Urinary bladder (tissue), 4 donors: ENCODE results near the gene CCDC138. TPM values are rescaled to one million over a fixed set of nuclear protein-coding genes. Genes with fewer than 3 reads are reported as not detected.
"Not testable (repeated sequence)": the region's sequence is repeated elsewhere in the genome, so short reads cannot be mapped to it uniquely, and the experiment has no call there.

Experiments used
- DNase-seq: peaks from one replicate; pipeline ENCODE4 v3.0.0-alpha.2; 2015; ENCODE audit errors: extremely low spot score
- H3K27ac ChIP-seq: one replicate; pipeline ENCODE4 v1.5.1; 2013; ENCODE audit warnings: low read depth, mild to moderate bottlenecking, moderate library complexity
- H3K36me3 ChIP-seq: one replicate; pipeline ENCODE4 v1.6.1; 2013; ENCODE audit warnings: mild to moderate bottlenecking, moderate library complexity; ENCODE audit not compliant: insufficient read depth
- H3K4me1 ChIP-seq: one replicate; pipeline ENCODE4 v1.6.1; 2013; ENCODE audit warnings: mild to moderate bottlenecking, moderate library complexity; ENCODE audit not compliant: insufficient read depth
- H3K4me3 ChIP-seq: one replicate; pipeline ENCODE4 v1.5.1; 2013; ENCODE audit warnings: low read depth, low read length
- WGBS: extraction: QIAGEN DNeasy Blood & Tissue Kit; methylation state at CpG from one replicate; pipeline ENCODE4 v1.1.7; 2013; 5-methylcytosine and 5-hydroxymethylcytosine counted together
- polyA plus RNA-seq: library from polyadenylated mRNA; stranded (reverse); fragments of 200-250 nt; gene quantifications from one replicate; pipeline ENCODE4 v1.2.3, GENCODE V29; 2013
- total RNA-seq: library from RNA; depleted of rRNA; stranded (reverse); fragments of >200 nt; gene quantifications from one replicate; pipeline ENCODE4 v1.2.3, GENCODE V29; 2014
- donor health status: healthy with polysubstance abuse.
- donor health status: healthy.

The CCDC138 gene, protein sequence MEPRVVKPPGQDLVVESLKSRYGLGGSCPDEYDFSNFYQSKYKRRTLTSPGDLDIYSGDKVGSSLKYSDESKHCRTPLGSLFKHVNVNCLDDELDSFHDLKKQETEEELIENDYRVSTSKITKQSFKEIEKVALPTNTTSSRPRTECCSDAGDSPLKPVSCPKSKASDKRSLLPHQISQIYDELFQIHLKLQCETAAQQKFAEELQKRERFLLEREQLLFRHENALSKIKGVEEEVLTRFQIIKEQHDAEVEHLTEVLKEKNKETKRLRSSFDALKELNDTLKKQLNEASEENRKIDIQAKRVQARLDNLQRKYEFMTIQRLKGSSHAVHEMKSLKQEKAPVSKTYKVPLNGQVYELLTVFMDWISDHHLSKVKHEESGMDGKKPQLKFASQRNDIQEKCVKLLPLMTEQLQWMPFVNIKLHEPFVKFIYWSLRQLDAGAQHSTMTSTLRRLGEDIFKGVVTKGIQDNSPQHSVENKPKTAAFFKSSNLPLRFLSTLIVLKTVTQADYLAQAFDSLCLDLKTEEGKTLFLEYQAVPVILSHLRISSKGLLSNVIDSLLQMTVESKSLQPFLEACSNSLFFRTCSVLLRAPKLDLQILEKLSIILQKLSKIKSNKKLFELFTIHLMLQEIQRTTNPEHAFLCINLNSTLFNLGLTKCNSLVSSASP
- total RNA-seq (22.6 TPM), polyA plus RNA-seq (2.8 TPM)

DNA sequence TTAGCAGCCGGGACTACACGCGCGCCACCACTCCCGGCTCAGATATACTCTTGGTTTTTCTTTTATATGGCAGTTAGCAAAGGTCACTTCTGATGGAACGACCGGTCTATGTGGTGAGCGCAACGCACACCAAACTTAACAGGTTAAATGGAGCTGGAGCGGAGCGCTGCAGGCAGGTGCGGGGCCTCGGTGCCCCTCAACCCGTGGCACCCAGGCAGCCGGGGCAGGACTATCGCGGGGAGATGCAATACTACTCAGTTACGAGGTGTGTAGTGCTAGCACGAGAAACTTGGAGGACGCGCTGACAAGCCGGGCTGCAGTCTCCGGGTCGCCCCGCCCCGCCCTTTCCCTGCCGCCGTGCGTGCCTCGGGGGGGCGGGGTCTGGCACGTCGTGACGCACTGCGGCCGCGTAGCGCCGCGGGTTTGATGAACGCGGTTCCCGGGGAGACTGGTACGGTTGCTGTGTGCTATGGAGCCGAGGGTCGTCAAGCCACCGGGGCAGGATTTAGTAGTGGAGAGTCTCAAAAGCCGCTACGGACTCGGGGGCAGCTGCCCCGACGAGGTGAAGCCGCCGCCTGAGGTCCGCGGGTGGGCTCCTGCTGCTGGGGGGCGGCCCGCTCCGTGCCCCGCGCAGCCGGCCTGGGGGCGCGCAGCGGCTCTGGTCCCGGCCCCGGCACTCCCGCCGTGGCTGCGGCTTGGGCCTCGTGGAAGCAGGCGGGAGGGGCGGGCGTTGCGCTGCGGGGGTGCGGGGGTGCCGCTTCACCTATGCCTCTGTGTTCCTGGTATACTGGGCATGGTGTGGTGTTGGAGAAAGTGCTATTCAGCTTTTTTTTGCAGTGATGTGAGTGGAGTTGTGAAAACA lies at the start of gene CCDC138:
Gene CCDC138 (plus strand): TSS at position 418 of the 862 bp plus-strand sequence. CDS start 52 bp downstream, at position 470.
- WGBS, result under 1% methylated on average over 78 of the region's 78 CpGs
- H3K27ac ChIP-seq, result peak within 1 kb of the TSS; percentile 82
- H3K36me3 ChIP-seq, result peaks cover 7% of the 10 kb centered on the region
- peak; percentile 74 for DNase-seq
- H3K4me3 ChIP-seq, result peak within 1 kb of the TSS; percentile 95
- H3K4me1 ChIP-seq, result no peaks in the 10 kb centered on the region

DNA sequence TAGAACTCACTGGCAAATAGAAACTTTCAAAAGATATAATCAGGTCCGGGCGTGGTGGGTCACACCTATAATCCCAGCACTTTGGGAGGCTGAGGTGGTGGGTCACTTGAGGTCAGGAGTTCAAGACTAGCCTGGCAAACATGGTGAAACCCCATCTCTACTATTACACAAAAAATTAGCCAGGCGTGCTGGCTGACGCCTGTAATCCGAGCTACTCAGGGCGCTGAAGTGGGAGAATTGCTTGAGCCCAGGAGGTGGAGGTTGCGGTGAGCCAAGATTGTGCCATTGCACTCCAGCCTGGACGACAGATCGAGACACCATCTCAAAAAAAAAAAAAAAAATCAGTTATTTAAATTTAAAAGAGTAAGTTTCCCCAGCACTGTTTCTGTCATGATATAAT lies 28.6 kb upstream of the CCDC138 start:
- H3K4me1 ChIP-seq, H3K4me3 ChIP-seq, DNase-seq, H3K27ac ChIP-seq, H3K36me3 ChIP-seq: not testable (repeated sequence)
- WGBS, result 94% methylated on average over 9 of the region's 9 CpGs

DNA sequence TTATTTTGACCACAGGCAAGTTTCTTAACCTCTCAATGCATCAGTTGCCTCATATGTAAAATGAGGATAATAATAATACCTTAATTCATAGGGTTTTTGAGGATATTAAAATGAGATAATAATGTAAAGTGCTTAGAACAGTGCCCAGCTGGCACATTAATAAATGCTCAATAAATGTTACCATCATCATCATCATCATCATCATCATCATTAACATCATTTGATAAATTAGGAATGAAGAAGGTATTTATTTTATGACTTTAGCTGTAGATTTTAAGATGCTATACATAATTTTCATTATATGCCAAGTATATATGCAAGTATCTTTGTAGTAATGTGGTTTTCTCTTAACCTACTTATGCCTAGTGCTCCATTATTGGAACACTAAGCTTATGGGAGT lies 24.0 kb upstream of the CCDC138 start:
- not testable (repeated sequence) for H3K36me3 ChIP-seq

DNA sequence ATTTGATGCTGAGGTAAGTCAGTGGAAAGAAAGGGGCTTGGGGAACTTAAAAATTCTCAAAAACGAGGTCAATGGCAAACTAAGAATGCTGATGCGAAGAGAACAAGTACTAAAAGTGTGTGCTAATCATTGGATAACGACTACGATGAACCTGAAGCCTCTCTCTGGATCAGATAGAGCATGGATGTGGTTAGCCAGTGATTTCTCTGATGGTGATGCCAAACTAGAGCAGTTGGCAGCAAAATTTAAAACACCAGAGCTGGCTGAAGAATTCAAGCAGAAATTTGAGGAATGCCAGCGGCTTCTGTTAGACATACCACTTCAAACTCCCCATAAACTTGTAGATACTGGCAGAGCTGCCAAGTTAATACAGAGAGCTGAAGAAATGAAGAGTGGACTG lies 19.9 kb upstream of the CCDC138 start:
- not testable (repeated sequence) for H3K27ac ChIP-seq, H3K4me3 ChIP-seq, DNase-seq, H3K36me3 ChIP-seq, H3K4me1 ChIP-seq
- 94% methylated on average over 5 of the region's 5 CpGs for WGBS

More for the DNA sequence above, 24.0 kb upstream of the CCDC138 start:
- not testable (repeated sequence) for H3K27ac ChIP-seq, DNase-seq, H3K4me3 ChIP-seq, H3K4me1 ChIP-seq

DNA sequence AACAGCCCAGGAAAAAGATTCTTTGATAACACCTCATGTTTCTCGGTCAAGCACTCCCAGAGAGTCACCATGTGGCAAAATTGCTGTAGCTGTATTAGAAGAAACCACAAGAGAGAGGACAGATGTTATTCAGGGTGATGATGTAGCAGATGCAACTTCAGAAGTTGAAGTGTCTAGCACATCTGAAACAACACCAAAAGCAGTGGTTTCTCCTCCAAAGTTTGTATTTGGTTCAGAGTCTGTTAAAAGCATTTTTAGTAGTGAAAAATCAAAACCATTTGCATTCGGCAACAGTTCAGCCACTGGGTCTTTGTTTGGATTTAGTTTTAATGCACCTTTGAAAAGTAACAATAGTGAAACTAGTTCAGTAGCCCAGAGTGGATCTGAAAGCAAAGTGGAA lies 18.7 kb upstream of the CCDC138 start:
- H3K36me3 ChIP-seq, H3K4me3 ChIP-seq: not testable (repeated sequence)
- WGBS, result 88% methylated on average over 1 of the region's 2 CpGs

DNA sequence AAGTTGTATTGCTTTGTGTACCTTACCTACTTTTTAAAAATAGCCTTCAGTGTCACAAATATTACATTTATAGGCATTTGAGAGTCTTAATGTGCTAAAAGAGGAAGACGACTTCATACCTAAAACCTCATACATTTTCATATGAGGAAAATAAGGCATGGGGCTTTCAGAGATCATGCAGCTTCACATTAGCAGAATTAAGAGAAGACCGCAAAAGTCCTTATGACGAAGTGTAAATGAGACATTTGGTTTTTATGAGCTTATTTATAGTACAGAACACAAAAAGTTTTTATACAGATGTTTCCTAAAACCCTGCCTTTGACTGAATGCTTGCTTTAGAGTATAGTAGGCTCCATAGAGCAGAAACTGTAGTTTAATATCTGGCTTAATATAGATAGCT lies 10.1 kb upstream of the CCDC138 start:
- no peak overlapping the region for H3K27ac ChIP-seq
- no peaks in the 10 kb centered on the region for H3K36me3 ChIP-seq
- 83% methylated on average over 3 of the region's 3 CpGs for WGBS
- H3K4me1 ChIP-seq, result no peaks in the 10 kb centered on the region
- no peak overlapping the region for H3K4me3 ChIP-seq
- DNase-seq, result no peak

More for the DNA sequence above, 18.7 kb upstream of the CCDC138 start:
- not testable (repeated sequence) for DNase-seq, H3K4me1 ChIP-seq, H3K27ac ChIP-seq

DNA sequence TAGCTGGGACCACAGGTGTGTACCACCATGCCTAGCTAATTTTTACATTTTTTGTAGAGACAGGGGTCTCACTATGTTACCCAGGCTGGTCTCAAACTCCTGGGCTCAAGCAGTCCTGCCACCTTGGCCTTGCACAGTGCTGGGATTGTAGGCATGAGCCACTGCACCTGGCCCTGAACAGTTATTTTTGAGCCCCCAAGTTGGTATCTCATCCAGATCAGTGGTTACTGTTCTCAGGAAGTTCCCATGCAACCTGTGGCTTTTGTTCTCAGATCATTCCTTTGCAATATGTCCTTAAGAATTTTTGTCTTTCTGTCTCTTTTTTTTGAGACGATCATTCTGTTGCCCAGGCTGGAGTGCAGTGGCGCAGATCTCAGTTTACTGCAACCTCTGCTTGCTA lies 7.7 kb upstream of the CCDC138 start:
- peaks cover 2% of the 10 kb centered on the region for H3K36me3 ChIP-seq
- no peak overlapping the region for H3K4me3 ChIP-seq
- no peak overlapping the region for H3K27ac ChIP-seq
- 93% methylated on average over 2 of the region's 2 CpGs for WGBS
- DNase-seq, result no peak
- H3K4me1 ChIP-seq, result no peaks in the 10 kb centered on the region

DNA sequence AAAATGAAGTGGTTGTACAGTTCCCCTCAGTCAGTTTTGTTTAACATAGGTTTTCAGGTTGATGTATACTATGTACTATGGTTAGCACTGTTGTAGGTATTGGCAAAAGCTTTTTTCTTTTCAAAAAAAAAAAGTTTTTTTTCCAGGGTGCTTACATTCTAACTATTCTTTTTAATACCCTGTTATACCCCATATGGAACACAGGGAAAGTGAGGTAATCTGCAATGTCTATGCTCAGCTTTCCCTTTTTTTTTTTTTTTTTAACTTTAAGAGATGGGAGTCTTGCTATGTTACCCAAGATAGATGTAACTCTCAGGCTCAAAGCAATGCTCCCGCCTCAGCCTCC lies 590 bp upstream of the CCDC138 start:
- no peak overlapping the region for H3K27ac ChIP-seq
- WGBS, result 2% methylated on average over 1 of the region's 1 CpG
- H3K4me3 ChIP-seq, result peak overlapping the region; percentile 95

DNA sequence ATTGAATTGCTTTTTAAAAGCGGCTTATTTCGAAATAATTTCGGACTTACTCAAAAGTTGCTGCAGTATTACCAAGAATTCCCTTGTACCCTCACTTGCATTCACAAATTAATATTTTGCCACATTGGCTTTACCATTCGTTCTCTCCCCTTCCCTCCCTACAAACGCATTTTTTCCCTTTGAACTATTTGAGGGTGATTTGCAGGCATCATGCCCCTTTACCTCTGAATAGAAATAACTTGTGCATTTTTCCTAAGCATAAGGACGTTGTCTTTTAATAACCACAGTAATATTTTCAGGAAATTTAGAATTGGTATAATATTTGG lies 608 bp downstream of the CCDC138 start:
- Histone ChIP-seq H3K27ac (no peak overlapping the region), H3K36me3 (peaks cover 7% of the 10 kb centered on the region), H3K4me1 (no peaks in the 10 kb centered on the region), H3K4me3 (peak overlapping the region; percentile 95)
- DNase-seq, result no peak
- WGBS, result 3% methylated on average over 6 of the region's 6 CpGs

More for the DNA sequence above, 590 bp upstream of the CCDC138 start:
- DNase-seq, result no peak
- no peaks in the 10 kb centered on the region for H3K4me1 ChIP-seq
- peaks cover 7% of the 10 kb centered on the region for H3K36me3 ChIP-seq

DNA sequence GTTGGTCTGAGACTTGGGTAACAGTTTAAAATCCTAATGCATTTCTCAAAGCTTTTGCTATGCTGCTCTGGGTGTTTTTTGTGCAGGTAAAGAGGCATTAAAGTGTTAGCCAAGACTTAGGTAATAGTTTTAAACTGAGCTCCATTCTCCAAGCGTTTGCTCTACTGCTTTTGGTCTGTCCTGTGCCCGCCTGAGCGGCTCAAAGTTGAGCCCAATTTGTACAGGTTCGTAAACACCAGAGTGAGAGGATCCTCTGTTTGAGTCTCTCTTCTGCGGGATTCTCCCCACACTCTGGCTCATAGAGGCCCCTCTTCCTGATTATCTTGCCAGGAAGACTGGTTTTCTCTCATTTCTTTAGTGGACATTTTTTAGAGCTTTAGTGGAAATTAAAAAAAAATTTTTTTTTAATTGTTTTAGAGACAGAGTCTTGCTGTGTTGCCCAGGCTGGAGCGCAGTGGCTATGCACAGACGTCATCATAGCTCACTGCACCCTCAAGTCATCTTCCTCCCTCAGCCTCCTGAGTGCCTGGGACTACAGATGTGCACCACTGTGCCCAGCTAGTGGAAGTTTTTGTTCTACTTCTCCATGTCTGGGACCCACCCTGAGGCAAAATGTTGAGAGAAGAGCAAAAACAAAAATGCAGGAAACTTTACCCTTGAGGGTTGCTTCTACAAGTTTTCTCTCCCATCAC lies 16.6 kb downstream of the CCDC138 start:
- Histone ChIP-seq H3K36me3 (no peaks in the 10 kb centered on the region), H3K4me1 (no peaks in the 10 kb centered on the region), H3K27ac (no peak overlapping the region), H3K4me3 (no peak overlapping the region)
- no peak for DNase-seq
- 94% methylated on average over 7 of the region's 7 CpGs for WGBS

DNA sequence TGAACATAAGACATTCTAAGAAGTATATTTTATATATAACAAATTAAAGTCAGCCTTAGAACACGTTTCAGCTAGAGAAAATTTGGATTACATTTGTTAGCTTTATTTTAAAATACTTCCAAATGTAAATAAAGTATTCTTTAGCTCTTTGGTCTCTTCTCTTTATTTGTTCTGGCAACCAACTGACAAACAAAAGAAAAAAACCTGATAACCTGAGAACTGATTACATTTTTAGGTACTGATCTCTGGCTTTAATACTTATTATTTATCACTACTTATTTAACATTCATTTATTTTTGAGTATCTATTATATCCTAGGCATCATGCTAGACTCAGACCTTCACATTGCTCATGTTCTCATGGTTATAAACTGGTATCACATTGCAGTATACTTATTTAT lies 18.5 kb downstream of the CCDC138 start:
- H3K4me1 ChIP-seq, result no peaks in the 10 kb centered on the region
- H3K4me3 ChIP-seq, result no peak overlapping the region
- no peak overlapping the region for H3K27ac ChIP-seq
- H3K36me3 ChIP-seq, result no peaks in the 10 kb centered on the region
- no peak for DNase-seq
- WGBS, result 65% methylated on average over 1 of the region's 1 CpG

DNA sequence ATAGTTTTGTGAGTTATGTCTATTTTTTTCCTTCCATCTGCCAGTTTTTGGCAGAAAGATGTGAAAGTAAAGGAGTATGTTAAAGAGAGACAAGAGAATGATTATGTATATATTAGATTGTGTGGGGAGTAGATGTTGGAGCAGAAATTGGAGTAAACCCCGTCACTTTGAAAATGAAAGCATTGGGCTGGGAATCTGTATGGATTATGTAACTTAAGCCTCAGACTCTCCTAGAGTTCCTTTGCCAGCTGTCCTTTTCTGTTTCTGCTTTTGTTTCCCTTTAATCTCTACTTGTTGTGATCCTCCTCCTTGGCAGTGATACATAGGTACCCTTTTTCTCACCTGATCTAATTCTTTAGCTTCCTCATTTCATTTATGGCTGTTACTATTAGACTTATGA lies 19.2 kb downstream of the CCDC138 start:
- H3K36me3 ChIP-seq, result no peaks in the 10 kb centered on the region
- no peak overlapping the region for H3K27ac ChIP-seq
- H3K4me3 ChIP-seq, result no peak overlapping the region
- 71% methylated on average over 1 of the region's 1 CpG for WGBS
- DNase-seq, result no peak
- no peaks in the 10 kb centered on the region for H3K4me1 ChIP-seq

DNA sequence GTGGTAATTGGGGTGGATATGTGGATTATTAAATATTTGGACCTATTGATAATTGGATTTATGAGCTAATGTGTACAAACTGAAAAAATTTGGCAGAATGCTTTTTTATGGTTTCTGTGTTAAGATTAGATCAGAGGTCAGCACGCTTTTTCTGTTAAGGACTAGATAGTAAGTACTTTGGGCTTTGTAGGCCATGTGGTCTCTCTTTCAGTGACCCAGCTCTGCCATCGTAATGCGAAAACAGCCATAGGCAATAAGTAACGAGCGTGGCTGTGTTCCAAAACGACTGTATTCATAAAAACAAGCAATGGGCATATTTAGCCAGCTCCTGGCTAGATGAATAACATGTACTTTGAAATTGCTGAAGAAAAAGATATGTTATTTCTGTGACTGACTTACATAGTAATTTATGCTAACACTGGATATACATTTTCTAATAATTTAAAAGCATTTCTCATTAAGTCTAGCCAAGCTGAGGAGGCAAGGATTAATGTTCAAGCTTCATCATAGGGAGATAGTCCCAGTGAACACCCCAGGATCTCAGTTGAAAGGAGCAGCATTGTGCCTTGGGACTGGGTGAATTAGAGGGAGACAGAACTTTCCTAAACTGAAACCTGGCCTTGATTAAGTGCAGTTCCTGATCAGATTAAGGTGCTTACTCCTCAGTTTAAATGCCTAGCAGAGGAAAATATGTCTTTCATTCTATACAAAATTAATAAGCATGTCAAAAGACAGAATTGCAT lies 20.0 kb downstream of the CCDC138 start:
- no peak overlapping the region for H3K4me3 ChIP-seq
- no peaks in the 10 kb centered on the region for H3K4me1 ChIP-seq
- WGBS, result 81% methylated on average over 6 of the region's 6 CpGs
- no peak for DNase-seq
- no peak overlapping the region for H3K27ac ChIP-seq
- no peaks in the 10 kb centered on the region for H3K36me3 ChIP-seq
